Measurements from ENCODE around the gene NIPAL3. TPM values are rescaled to one million over a fixed set of nuclear protein-coding genes. Genes with fewer than 3 reads are reported as not detected.

Gene NIPAL3
- total and polyA plus RNA-seq, 2 experiments from 2014 or later, result 55.9 to 78.4 TPM

- H2AFZ ChIP-seq, result no peak overlapping the region
- no peak for DNase-seq
- peaks cover 22% of the 10 kb centered on the region for H3K36me3 ChIP-seq (ENCODE audit: low read depth)
- H3K79me2 ChIP-seq (ENCODE audit: insufficient read depth), result no peaks in the 10 kb centered on the region
- in situ Hi-C loops (cut with MboI), result no loop called here
- no peak for TF ChIP-seq EZH2phosphoT487 (IDR thresholded peaks at IDR 0.05; ENCODE audit: insufficient read depth, low read depth)
- H3K9me2 ChIP-seq (ENCODE audit: insufficient read depth), result no peaks in the 10 kb centered on the region
- no peak overlapping the region for H3K27ac ChIP-seq
- peaks cover 17% of the 10 kb centered on the region for H3K4me1 ChIP-seq (ENCODE audit: insufficient read depth)
- 82 to 85% methylated on average over 4 of the region's 4 CpGs for WGBS, 2 experiments (ENCODE audit: low coverage in 1 of 2, low lambda C conversion rate in 2 of 2, missing lambda C conversion rate in 2 of 2)
- H3K4me3 ChIP-seq, result no peak overlapping the region
- H3K4me2 ChIP-seq (ENCODE audit: unreplicated experiment), result peak overlapping the region; percentile 4
- no peaks in the 10 kb centered on the region for H3K27me3 ChIP-seq (replicated peaks; ENCODE audit: insufficient read depth)
- no peaks in the 10 kb centered on the region for H4K20me1 ChIP-seq (ENCODE audit: insufficient read depth)
- peaks cover 25% of the 10 kb centered on the region for H3F3A ChIP-seq (ENCODE audit: insufficient read depth)
- no peak overlapping the region for H3K9ac ChIP-seq
- no peaks in the 10 kb centered on the region for H3K9me3 ChIP-seq (ENCODE audit: low read depth)
These were observed 49.5 kb downstream of the NIPAL3 start for GRCh38 chr1:24465099-24465498.

GRCh38 chr1:24465638-24466037, 50.0 kb downstream of the NIPAL3 start:
- H3K9me2 ChIP-seq (ENCODE audit: insufficient read depth), result no peaks in the 10 kb centered on the region
- no peaks in the 10 kb centered on the region for H4K20me1 ChIP-seq (ENCODE audit: insufficient read depth)
- H3K4me3 ChIP-seq, result no peak overlapping the region
- H3K9me3 ChIP-seq (ENCODE audit: low read depth), result no peaks in the 10 kb centered on the region
- H3K27me3 ChIP-seq (replicated peaks; ENCODE audit: insufficient read depth), result no peaks in the 10 kb centered on the region
- H3K27ac ChIP-seq, result no peak overlapping the region
- DNase-seq, result no peak
- peaks cover 25% of the 10 kb centered on the region for H3F3A ChIP-seq (ENCODE audit: insufficient read depth)
- H3K79me2 ChIP-seq (ENCODE audit: insufficient read depth), result no peaks in the 10 kb centered on the region
- no peak overlapping the region for H2AFZ ChIP-seq
- WGBS, 2 experiments (ENCODE audit: low coverage in 1 of 2, low lambda C conversion rate in 2 of 2, missing lambda C conversion rate in 2 of 2), result 96 to 98% methylated on average over 2 of the region's 2 CpGs
- peaks cover 17% of the 10 kb centered on the region for H3K4me1 ChIP-seq (ENCODE audit: insufficient read depth)
- in situ Hi-C loops (cut with MboI), result no loop called here
- no peak overlapping the region for H3K9ac ChIP-seq
- peaks cover 16% of the 10 kb centered on the region for H3K36me3 ChIP-seq (ENCODE audit: low read depth)
- TF ChIP-seq EZH2 (IDR thresholded peaks at IDR 0.05; ENCODE audit: insufficient read depth, poor library complexity, severe bottlenecking) (no peak), EZH2phosphoT487 (IDR thresholded peaks at IDR 0.05; ENCODE audit: insufficient read depth, low read depth) (no peak)
- H3K4me2 ChIP-seq (ENCODE audit: unreplicated experiment), result no peak overlapping the region

- no peak overlapping the region for H3K4me2 ChIP-seq (ENCODE audit: unreplicated experiment)
- no peaks in the 10 kb centered on the region for H3K79me2 ChIP-seq (ENCODE audit: insufficient read depth)
- H3K9me3 ChIP-seq (ENCODE audit: low read depth), result no peaks in the 10 kb centered on the region
- peak; percentile 19 for DNase-seq
- in situ Hi-C loops (cut with MboI), result no loop called here
- no peaks in the 10 kb centered on the region for H3K9me2 ChIP-seq (ENCODE audit: insufficient read depth)
- H3K9ac ChIP-seq, result no peak overlapping the region
- no peaks in the 10 kb centered on the region for H3K27me3 ChIP-seq (replicated peaks; ENCODE audit: insufficient read depth)
- peaks cover 13% of the 10 kb centered on the region for H3K4me1 ChIP-seq (ENCODE audit: insufficient read depth)
- H4K20me1 ChIP-seq (ENCODE audit: insufficient read depth), result no peaks in the 10 kb centered on the region
- H3F3A ChIP-seq (ENCODE audit: insufficient read depth), result peaks cover 12% of the 10 kb centered on the region
- 80 to 83% methylated on average over 11 of the region's 11 CpGs for WGBS, 2 experiments (ENCODE audit: low coverage in 1 of 2, low lambda C conversion rate in 2 of 2, missing lambda C conversion rate in 2 of 2)
- H3K4me3 ChIP-seq, result no peak overlapping the region
- TF ChIP-seq EZH2phosphoT487 (IDR thresholded peaks at IDR 0.05; ENCODE audit: insufficient read depth, low read depth), result no peak
- H3K36me3 ChIP-seq (ENCODE audit: low read depth), result 0 out of 2 replicates have a peak, but pooled peaks cover 7% of the 10 kb centered on the region
- H2AFZ ChIP-seq, result no peak overlapping the region
- no peak overlapping the region for H3K27ac ChIP-seq
These were observed 53.2 kb downstream of the NIPAL3 start for GRCh38 chr1:24468685-24469316.

GRCh38 chr1:24470592-24470991, 55.0 kb downstream of the NIPAL3 start:
- Histone ChIP-seq H3K4me2 (ENCODE audit: unreplicated experiment) (no peak overlapping the region), H3K9me2 (ENCODE audit: insufficient read depth) (no peaks in the 10 kb centered on the region), H2AFZ (no peak overlapping the region), H3K27ac (no peak overlapping the region), H3K9ac (no peak overlapping the region), H3K9me3 (ENCODE audit: low read depth) (no peaks in the 10 kb centered on the region), H3F3A (ENCODE audit: insufficient read depth) (no peaks in the 10 kb centered on the region), H3K36me3 (ENCODE audit: low read depth) (0 out of 2 replicates have a peak, but pooled peaks cover 5% of the 10 kb centered on the region), H3K4me1 (ENCODE audit: insufficient read depth) (no peaks in the 10 kb centered on the region), H3K27me3 (replicated peaks; ENCODE audit: insufficient read depth) (no peaks in the 10 kb centered on the region), H3K4me3 (no peak overlapping the region), H4K20me1 (ENCODE audit: insufficient read depth) (no peaks in the 10 kb centered on the region), H3K79me2 (ENCODE audit: insufficient read depth) (no peaks in the 10 kb centered on the region)
- TF ChIP-seq EZH2phosphoT487 (IDR thresholded peaks at IDR 0.05; ENCODE audit: insufficient read depth, low read depth) (no peak), EZH2 (IDR thresholded peaks at IDR 0.05; ENCODE audit: insufficient read depth, poor library complexity, severe bottlenecking) (no peak)
- in situ Hi-C loops (cut with MboI), result no loop called here
- no peak for DNase-seq
- WGBS, 2 experiments (ENCODE audit: low coverage in 1 of 2, low lambda C conversion rate in 2 of 2, missing lambda C conversion rate in 2 of 2), result 73 to 82% methylated on average over 2 of the region's 2 CpGs

All from GM23248 (cell line).